Breast epithelium (tissue), 3 donors: ENCODE data around the gene CHD6.

ENCODE experiments used
- POLR2A ChIP-seq: fragments of 450-650 bp; IDR thresholded peaks from one replicate; pipeline ENCODE4 v1.6.1; 2016; ENCODE audit warnings: antibody characterized with exemption, mild to moderate bottlenecking, moderate library complexity
- POLR2AphosphoS5 ChIP-seq, 3 donors: sonication (generic); formaldehyde crosslinking; IDR thresholded peaks; one replicate each; pipeline ENCODE4 v1.6.1; 2017; ENCODE audit warnings: antibody characterized with exemption in 3 of 3
- TF ChIP-seq, protein P1 (sequence below), 3 donors: fragments of 450-650 bp; IDR thresholded peaks; one replicate each; pipeline ENCODE4 v1.5.1; 2016 to 2017; ENCODE audit warnings: antibody characterized with exemption in 3 of 3, mild to moderate bottlenecking in 3 of 3, moderate library complexity in 3 of 3

DNA sequence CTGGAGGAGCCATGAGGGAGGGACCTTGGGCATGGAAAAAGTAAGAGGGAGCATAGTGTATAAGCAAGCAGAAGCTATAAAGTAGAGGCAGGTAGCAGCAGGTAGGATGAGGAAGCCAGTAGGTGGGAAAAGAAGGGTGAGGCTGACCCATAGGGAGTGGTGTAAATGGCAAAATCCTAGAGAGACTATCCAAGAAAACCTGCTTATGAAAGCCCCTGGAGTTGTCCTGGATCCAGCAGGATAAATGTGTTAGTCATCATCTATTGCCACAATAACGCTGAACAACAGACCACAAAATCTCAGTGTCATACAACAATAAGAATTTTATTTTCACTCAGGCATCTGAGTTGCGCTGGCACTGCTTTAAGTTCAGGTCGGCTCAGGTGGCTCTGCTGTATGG, 30.2 kb downstream of the CHD6 start:
- TF ChIP-seq, protein P1, sequence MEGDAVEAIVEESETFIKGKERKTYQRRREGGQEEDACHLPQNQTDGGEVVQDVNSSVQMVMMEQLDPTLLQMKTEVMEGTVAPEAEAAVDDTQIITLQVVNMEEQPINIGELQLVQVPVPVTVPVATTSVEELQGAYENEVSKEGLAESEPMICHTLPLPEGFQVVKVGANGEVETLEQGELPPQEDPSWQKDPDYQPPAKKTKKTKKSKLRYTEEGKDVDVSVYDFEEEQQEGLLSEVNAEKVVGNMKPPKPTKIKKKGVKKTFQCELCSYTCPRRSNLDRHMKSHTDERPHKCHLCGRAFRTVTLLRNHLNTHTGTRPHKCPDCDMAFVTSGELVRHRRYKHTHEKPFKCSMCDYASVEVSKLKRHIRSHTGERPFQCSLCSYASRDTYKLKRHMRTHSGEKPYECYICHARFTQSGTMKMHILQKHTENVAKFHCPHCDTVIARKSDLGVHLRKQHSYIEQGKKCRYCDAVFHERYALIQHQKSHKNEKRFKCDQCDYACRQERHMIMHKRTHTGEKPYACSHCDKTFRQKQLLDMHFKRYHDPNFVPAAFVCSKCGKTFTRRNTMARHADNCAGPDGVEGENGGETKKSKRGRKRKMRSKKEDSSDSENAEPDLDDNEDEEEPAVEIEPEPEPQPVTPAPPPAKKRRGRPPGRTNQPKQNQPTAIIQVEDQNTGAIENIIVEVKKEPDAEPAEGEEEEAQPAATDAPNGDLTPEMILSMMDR (IDR thresholded peaks at IDR 0.05): no peak
- no peak for TF ChIP-seq POLR2A
- no peak for TF ChIP-seq POLR2AphosphoS5 (IDR thresholded peaks at IDR 0.05)
